Measurements from ENCODE around the gene TPT1.

The TPT1 gene

GRCh38 chr13:45341799-45342500 is 967 bp upstream of the TPT1 start:
- Histone ChIP-seq H3K9me3 (ENCODE audit: insufficient read depth, low read length) (no peaks in the 10 kb centered on the region), H3K9ac (ENCODE audit: low read length) (peak overlapping the region; percentile 89), H3F3A (ENCODE audit: insufficient read depth) (peaks cover 28% of the 10 kb centered on the region; the same call in 1 of the 2 replicates), H3K4me3 (ENCODE audit: insufficient read depth, low read length, poor library complexity, severe bottlenecking) (peak overlapping the region; percentile 94), H4K20me1 (ENCODE audit: low read depth, low read length) (peaks cover 32% of the 10 kb centered on the region), H3K36me3 (ENCODE audit: low read length) (peaks cover 32% of the 10 kb centered on the region), H3K9me2 (replicated peaks; ENCODE audit: insufficient read depth, low read length) (no peaks in the 10 kb centered on the region), H3K27me3 (ENCODE audit: low read length) (no peaks in the 10 kb centered on the region), H3K27ac (ENCODE audit: low read depth, low read length) (peak overlapping the region; percentile 34), H3K4me2 (ENCODE audit: low read depth, low read length, poor library complexity, severe bottlenecking) (peak overlapping the region; percentile 78), H2AFZ (ENCODE audit: low read depth, low read length, severe bottlenecking) (peak overlapping the region; percentile 90), H3K79me2 (ENCODE audit: insufficient read depth, low read length) (peaks cover 53% of the 10 kb centered on the region)
- TF ChIP-seq CTCF (IDR thresholded peaks at IDR 0.05; ENCODE audit: insufficient read depth, low read length, poor library complexity, severe bottlenecking) (no peak), EZH2phosphoT487 (conservative IDR thresholded peaks at IDR 0.05; ENCODE audit: low read length) (no peak)

GRCh38 chr13:45340422-45341033 is 455 bp downstream of the TPT1 start:
- Histone ChIP-seq H3K9me3 (ENCODE audit: insufficient read depth, low read length) (no peaks in the 10 kb centered on the region), H3F3A (ENCODE audit: insufficient read depth) (peaks cover 42% of the 10 kb centered on the region; the same call in 1 of the 2 replicates), H3K4me2 (ENCODE audit: low read depth, low read length, poor library complexity, severe bottlenecking) (peak overlapping the region; percentile 73), H3K4me3 (ENCODE audit: insufficient read depth, low read length, poor library complexity, severe bottlenecking) (peak overlapping the region; percentile 78), H3K9ac (ENCODE audit: low read length) (peak overlapping the region; percentile 96), H3K36me3 (ENCODE audit: low read length) (peaks cover 44% of the 10 kb centered on the region), H3K79me2 (ENCODE audit: insufficient read depth, low read length) (peaks cover 53% of the 10 kb centered on the region), H2AFZ (ENCODE audit: low read depth, low read length, severe bottlenecking) (no peak overlapping the region), H3K27ac (ENCODE audit: low read depth, low read length) (peak overlapping the region; percentile 77), H3K9me2 (replicated peaks; ENCODE audit: insufficient read depth, low read length) (no peaks in the 10 kb centered on the region), H3K27me3 (ENCODE audit: low read length) (no peaks in the 10 kb centered on the region), H4K20me1 (ENCODE audit: low read depth, low read length) (peaks cover 45% of the 10 kb centered on the region)
- TF ChIP-seq CTCF (IDR thresholded peaks at IDR 0.05; ENCODE audit: insufficient read depth, low read length, poor library complexity, severe bottlenecking), result no peak
- TF ChIP-seq EZH2phosphoT487 (conservative IDR thresholded peaks at IDR 0.05; ENCODE audit: low read length), result no peak

- H4K20me1 ChIP-seq (ENCODE audit: low read depth, low read length), result peaks cover 51% of the 10 kb centered on the region
Measured at GRCh38 chr13:45339867-45340266, 1.1 kb downstream of the TPT1 start.

More at GRCh38 chr13:45339867-45340266, 1.1 kb downstream of the TPT1 start:
- peaks cover 48% of the 10 kb centered on the region for H3F3A ChIP-seq (ENCODE audit: insufficient read depth)
- H3K9ac ChIP-seq (ENCODE audit: low read length), result peak overlapping the region; percentile 96
- H3K9me3 ChIP-seq (ENCODE audit: insufficient read depth, low read length), result no peaks in the 10 kb centered on the region
- no peak overlapping the region; the same call in 1 of the 2 replicates for H3K27ac ChIP-seq (ENCODE audit: low read depth, low read length)
- H3K9me2 ChIP-seq (replicated peaks; ENCODE audit: insufficient read depth, low read length), result no peaks in the 10 kb centered on the region
- H3K4me3 ChIP-seq (ENCODE audit: insufficient read depth, low read length, poor library complexity, severe bottlenecking), result peak overlapping the region; percentile 78
- H3K27me3 ChIP-seq (ENCODE audit: low read length), result no peaks in the 10 kb centered on the region
- H3K4me2 ChIP-seq (ENCODE audit: low read depth, low read length, poor library complexity, severe bottlenecking), result peak overlapping the region; percentile 73
- no peak overlapping the region for H2AFZ ChIP-seq (ENCODE audit: low read depth, low read length, severe bottlenecking)
- peaks cover 45% of the 10 kb centered on the region for H3K36me3 ChIP-seq (ENCODE audit: low read length)
- TF ChIP-seq CTCF (IDR thresholded peaks at IDR 0.05; ENCODE audit: insufficient read depth, low read length, poor library complexity, severe bottlenecking) (no peak), EZH2phosphoT487 (conservative IDR thresholded peaks at IDR 0.05; ENCODE audit: low read length) (no peak)
- H3K79me2 ChIP-seq (ENCODE audit: insufficient read depth, low read length), result peaks cover 53% of the 10 kb centered on the region
